Measurements from ENCODE around the gene DCTPP1.
A peak's percentile ranks its signal among the peaks of the same experiment; 100 is the strongest.

The DCTPP1 gene

GRCh38 chr16:30447512-30448226, 17.8 kb upstream of the DCTPP1 start:
- no peak for DNase-seq (ENCODE audit: low read depth in 2 of 2)

DNA sequence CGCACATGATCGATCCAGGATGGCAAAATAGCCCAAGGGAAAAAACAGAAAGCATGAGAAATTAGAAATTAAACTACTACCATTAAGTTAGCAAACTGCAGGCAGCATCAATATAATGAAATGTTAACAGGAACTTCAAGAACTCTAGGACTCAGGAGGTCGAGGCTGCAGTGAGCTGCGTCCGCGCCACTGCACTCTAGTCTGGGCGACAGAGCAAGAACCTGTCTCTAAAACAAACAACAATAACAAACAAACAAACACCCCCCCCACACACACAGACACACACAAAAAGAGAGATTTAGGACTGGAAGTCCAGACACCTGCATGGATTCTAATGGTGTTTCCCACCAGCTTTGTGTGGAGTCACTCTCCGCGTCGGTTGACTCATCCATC, 16.4 kb upstream of the DCTPP1 start:
- DNase-seq (ENCODE audit: low read depth in 2 of 2): no peak

GRCh38 chr16:30445408-30446202, 15.8 kb upstream of the DCTPP1 start, which contains the start of gene SEPHS2:
Gene SEPHS2, minus strand, starts transcription at chr16:30445874. Its CDS starts 147 bp downstream, at chr16:30445727.
- peak; percentile 96 to 98 for DNase-seq (ENCODE audit: low read depth in 2 of 2)

GRCh38 chr16:30445149-30445407, 15.2 kb upstream of the DCTPP1 start:
- DNase-seq (ENCODE audit: low read depth in 2 of 2): no peak

- no peak for DNase-seq (ENCODE audit: low read depth in 2 of 2)
These were observed 14.7 kb upstream of the DCTPP1 start for GRCh38 chr16:30444231-30445148.

- DNase-seq (ENCODE audit: low read depth in 2 of 2): no peak
These were observed 13.8 kb upstream of the DCTPP1 start for GRCh38 chr16:30443631-30444030.

GRCh38 chr16:30439720-30440348, 10.0 kb upstream of the DCTPP1 start:
- no peak for DNase-seq (ENCODE audit: low read depth in 2 of 2)

GRCh38 chr16:30438835-30439234, 9.0 kb upstream of the DCTPP1 start:
- no peak for DNase-seq (ENCODE audit: low read depth in 2 of 2)

DNA sequence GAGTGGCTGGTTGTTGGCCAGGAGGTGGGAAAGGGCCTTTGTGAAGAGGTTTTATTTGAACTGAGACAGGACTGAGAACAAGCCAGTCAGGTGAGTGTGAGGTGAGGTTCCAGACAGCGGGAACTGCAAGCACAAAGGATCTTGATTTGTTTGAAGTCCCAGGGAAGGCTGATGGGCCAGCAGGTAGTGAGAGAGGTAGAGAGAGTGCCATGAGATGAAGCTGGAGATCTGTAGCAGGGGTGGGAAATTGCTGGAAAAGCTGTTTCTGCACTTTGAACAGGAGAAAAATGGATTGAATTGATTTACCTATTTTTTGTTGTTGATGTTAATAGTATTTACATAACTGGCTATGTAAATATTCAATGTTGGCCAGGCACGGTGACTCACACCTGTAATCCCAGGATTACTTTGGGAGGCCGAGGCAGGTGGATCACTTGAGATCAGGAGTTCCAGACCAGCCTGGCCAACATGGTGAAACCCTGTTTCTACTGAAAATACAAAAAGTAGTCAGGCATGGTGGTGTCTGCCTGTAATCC, 7.7 kb upstream of the DCTPP1 start:
- DNase-seq (ENCODE audit: low read depth in 2 of 2): no peak

GRCh38 chr16:30434852-30435251, 5.0 kb upstream of the DCTPP1 start:
- no peak for DNase-seq (ENCODE audit: low read depth in 2 of 2)

- no peak for DNase-seq (ENCODE audit: low read depth in 2 of 2)
These were observed 669 bp upstream of the DCTPP1 start for GRCh38 chr16:30430428-30430970.

DNA sequence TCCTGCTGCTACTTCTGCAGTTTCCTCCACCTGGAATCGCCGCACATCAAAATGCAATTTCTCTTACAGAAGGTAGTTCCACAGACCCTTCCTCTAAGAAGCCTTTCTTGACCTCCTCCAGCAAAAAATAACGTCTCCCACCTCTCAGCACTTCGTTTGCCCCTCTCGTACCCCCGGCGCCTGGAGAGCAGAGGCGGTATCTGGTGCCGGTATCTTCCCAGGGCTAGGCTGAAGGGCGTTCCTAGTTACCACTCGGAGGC, 482 bp downstream of the DCTPP1 start:
- DNase-seq (ENCODE audit: low read depth in 2 of 2): no peak

DNA sequence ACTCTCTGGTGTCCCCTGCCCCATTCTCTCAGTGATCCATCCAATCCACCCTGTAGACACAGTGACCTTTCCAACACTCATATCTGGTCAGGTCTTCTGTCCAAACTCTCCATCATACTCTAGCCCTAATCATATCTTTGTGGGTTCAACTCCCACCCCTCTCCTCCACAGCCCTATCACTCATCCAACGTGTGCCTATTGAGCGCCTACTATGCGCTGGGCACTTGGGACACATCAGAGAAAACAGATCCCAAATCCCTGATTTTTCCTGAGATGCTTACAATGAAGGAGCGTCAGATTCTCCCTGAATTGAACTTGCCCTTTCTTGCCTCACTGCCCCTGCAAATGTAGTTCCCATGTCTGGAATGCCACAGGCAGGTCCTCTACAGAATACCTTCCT, 1.8 kb downstream of the DCTPP1 start:
- DNase-seq (ENCODE audit: low read depth in 2 of 2): no peak

DNA sequence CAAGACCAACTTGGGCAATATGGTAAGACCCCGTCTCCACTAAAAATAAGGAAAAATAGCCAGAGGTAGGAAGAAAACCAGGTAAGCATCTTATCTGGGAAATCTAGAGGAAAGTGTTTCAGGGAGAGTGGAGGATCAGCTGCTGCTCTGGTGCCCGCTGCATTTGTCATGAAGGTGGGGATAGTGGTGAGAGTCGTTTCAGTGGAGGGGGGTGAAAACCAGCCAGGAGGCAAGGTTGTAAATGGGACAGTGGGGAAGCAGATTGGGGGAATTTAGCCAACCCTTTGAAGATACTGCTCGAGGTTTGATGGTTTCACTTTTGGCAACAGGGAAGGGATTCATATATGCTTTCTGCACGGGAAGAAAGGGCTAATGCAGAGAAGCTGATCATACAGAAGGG, 8.8 kb downstream of the DCTPP1 start:
- no peak for DNase-seq (ENCODE audit: low read depth in 2 of 2)

GRCh38 chr16:30418350-30419181, 11.3 kb downstream of the DCTPP1 start:
- DNase-seq (ENCODE audit: low read depth in 2 of 2): no peak

DNA sequence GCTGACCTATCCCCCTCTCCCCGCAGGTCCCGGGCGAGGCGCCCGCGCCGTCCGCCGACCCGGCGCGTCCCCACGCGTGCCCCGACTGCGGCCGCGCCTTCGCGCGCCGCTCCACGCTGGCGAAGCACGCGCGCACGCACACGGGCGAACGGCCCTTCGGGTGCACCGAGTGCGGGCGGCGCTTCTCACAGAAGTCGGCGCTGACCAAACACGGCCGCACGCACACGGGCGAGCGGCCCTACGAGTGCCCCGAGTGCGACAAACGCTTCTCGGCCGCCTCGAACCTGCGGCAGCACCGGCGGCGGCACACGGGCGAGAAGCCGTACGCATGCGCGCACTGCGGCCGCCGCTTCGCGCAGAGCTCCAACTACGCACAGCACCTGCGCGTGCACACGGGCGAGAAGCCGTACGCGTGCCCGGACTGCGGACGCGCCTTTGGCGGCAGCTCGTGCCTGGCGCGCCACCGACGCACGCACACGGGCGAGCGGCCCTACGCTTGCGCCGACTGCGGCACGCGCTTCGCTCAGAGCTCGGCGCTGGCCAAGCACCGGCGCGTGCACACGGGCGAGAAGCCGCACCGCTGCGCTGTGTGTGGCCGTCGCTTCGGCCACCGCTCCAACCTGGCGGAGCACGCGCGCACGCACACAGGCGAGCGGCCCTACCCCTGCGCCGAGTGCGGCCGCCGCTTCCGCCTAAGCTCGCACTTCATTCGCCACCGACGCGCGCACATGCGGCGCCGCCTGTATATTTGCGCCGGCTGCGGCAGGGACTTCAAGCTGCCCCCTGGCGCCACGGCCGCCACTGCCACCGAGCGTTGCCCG, 12.1 kb downstream of the DCTPP1 start:
- DNase-seq (ENCODE audit: low read depth in 2 of 2): peak; percentile 69 to 72

- no peak for DNase-seq (ENCODE audit: low read depth in 2 of 2)
These were observed 13.0 kb downstream of the DCTPP1 start for GRCh38 chr16:30416624-30417528.

DNA sequence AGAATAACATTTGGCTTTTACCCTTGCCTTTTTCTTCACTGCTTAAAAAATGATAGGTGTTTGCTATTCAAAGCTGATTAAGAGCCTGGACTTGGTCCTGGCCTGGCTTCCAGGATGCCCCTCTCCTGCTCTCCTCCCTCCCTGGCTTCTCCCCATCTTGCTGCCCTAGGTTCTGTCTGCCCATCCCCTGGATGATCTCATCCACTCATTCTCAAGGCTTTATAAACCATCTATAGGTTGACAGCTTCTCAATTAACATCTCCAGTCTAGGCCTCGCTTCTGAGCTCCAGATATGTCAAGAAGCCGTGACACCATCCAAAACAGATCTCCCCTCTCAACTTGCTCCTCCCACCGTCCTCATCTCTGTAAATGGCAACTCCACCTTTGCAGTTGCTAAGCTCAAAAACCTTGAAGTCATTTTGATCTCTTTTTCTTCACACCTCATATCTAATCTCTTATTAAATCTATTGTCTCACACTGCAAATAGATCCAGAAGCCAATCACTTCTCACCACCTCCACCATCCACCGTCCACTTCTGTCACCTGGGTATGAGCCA, 13.7 kb downstream of the DCTPP1 start:
- DNase-seq (ENCODE audit: low read depth in 2 of 2): no peak

Data from fibroblast of skin of left biceps (primary cell).